Cardiac muscle cell (in vitro differentiated cells and primary cell): ENCODE measurements around the gene FAM187B. TPM values are rescaled to one million over a fixed set of nuclear protein-coding genes. Genes with fewer than 3 reads are reported as not detected.

Experiments
- DNase-seq, 2 donors: peaks; one replicate each; pipeline versions ENCODE4 v3.0.0 to v3.0.0-alpha.2; 2010 to 2017; ENCODE audit warnings: low read depth in 1 of 2, low spot score in 1 of 2
- H3K27ac ChIP-seq: fragments of 200-600 bp; sonication (generic); 2 replicates; pipeline ENCODE4 v1.5.1; 2016
- H3K27me3 ChIP-seq: fragments of 200-600 bp; sonication (generic); 2 replicates; pipeline ENCODE4 v1.6.0; 2016; ENCODE audit warnings: control low read depth
- H3K36me3 ChIP-seq: fragments of 200-600 bp; sonication (generic); 2 replicates; pipeline ENCODE4 v1.5.1; 2016; ENCODE audit warnings: control low read depth
- H3K4me1 ChIP-seq: fragments of 200-600 bp; sonication (generic); 2 replicates; pipeline ENCODE4 v1.8.1; 2017; ENCODE audit warnings: low read depth, mild to moderate bottlenecking, mixed run types
- H3K4me3 ChIP-seq: fragments of 200-600 bp; sonication (generic); 2 replicates; pipeline ENCODE4 v1.5.1; 2016; ENCODE audit warnings: mild to moderate bottlenecking
- H3K9me3 ChIP-seq: fragments of 200-600 bp; sonication (generic); 2 replicates; pipeline ENCODE4 v1.5.1; 2017; ENCODE audit warnings: low read depth, mild to moderate bottlenecking, control low read depth
- polyA plus RNA-seq: library from polyadenylated mRNA; unstranded; fragments of >200 nt; fragmentation: Nextera tagmentation; extraction: Ambion mirVana; gene quantifications from 2 replicates; pipeline ENCODE4 v1.2.1, GENCODE V29; 2016
- total RNA-seq: library from RNA; depleted of rRNA; stranded (reverse); fragments of >200 nt; gene quantifications from 2 replicates; pipeline ENCODE4 v1.2.3, GENCODE V29; 2016
- TF ChIP-seq, protein P1 (sequence below): IDR thresholded peaks from 2 replicates; pipeline ENCODE4 v1.5.1; 2012; ENCODE audit warnings: low read depth, mild to moderate bottlenecking, low read length

The FAM187B gene
- total RNA-seq: not detected in 2 replicates
- polyA plus RNA-seq: not detected in 2 replicates

DNA sequence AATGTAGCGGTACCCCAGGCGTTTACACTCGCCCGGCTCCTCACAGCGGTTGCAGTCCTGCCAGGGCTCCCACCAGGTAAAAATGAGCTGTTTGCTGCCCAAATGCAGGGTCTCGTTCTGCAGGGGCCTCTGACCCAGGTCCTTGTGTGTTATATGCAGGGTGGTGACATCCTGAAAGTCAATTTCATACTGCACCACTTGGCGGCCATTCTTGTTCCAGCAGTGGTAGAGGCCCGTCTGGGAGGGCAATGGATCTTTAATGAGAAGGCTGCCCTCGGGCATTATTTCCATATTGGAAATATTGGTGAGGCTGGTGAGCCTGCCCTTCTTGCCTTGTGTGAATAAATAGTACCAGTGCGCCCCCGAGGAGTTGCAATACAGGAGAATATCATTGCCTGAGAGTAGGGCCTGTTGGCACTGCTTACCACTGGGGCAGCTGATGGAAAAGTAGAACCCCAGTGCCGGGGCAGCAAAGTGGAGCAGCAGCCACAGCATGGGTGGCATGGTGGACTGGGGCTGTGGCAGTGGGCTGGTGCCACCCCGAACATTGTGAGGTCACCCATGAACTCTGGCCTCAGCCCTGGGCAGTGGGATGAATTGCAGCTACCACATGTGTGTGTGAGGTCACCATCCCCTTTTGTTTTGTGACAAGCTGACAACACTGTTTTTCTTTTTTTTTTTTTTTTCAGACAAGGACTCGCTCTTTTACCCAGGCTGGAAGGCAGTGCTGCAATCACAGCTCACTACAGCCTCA, at the start of gene FAM187B:
Gene FAM187B (minus strand): TSS at position 563 of the 754 bp plus-strand sequence. CDS start 59 bp downstream, at position 504.
- no peak within 1 kb of the TSS for H3K4me3 ChIP-seq
- no peaks in the 10 kb centered on the region for H3K9me3 ChIP-seq
- no peaks in the 10 kb centered on the region for H3K4me1 ChIP-seq
- no peaks in the 10 kb centered on the region for H3K27me3 ChIP-seq
- DNase-seq: no peak
- TF ChIP-seq, protein P1, sequence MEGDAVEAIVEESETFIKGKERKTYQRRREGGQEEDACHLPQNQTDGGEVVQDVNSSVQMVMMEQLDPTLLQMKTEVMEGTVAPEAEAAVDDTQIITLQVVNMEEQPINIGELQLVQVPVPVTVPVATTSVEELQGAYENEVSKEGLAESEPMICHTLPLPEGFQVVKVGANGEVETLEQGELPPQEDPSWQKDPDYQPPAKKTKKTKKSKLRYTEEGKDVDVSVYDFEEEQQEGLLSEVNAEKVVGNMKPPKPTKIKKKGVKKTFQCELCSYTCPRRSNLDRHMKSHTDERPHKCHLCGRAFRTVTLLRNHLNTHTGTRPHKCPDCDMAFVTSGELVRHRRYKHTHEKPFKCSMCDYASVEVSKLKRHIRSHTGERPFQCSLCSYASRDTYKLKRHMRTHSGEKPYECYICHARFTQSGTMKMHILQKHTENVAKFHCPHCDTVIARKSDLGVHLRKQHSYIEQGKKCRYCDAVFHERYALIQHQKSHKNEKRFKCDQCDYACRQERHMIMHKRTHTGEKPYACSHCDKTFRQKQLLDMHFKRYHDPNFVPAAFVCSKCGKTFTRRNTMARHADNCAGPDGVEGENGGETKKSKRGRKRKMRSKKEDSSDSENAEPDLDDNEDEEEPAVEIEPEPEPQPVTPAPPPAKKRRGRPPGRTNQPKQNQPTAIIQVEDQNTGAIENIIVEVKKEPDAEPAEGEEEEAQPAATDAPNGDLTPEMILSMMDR: no peak
- no peak within 1 kb of the TSS for H3K27ac ChIP-seq
- no peaks in the 10 kb centered on the region for H3K36me3 ChIP-seq

DNA sequence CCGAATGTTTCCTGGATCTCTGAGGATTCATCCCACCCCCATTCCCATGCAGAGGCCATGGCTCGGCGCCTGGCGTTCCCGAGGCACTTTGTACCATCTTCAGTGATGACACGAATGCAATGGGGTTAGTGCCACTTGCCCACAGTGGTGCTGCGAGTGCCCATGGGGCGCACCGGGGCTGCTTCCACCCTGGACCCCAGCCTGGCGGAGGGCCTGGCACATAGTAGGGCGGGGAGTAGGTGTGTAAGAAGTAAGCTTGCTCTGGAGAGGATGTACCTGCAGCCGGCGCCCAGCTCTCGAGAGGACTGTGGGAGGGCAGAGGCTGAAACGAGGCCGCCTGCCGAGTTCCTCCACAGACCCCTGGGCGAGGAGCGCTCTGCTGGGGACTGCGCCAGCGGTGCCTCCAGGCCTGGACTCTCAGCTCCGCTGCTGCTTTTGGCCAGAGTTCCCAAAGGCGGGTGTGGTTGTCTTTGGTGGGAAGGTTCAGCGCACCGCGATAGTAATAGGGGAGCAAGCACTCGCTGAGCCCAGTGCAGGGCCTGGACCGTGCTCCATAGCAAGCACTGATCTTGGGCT, 48.3 kb upstream of the FAM187B start:
- Histone ChIP-seq H3K36me3 (peaks cover 24% of the 10 kb centered on the region), H3K9me3 (no peaks in the 10 kb centered on the region), H3K27me3 (no peaks in the 10 kb centered on the region), H3K27ac (no peak overlapping the region), H3K4me3 (no peak overlapping the region), H3K4me1 (peaks cover 4% of the 10 kb centered on the region)
- no peak for DNase-seq
- TF ChIP-seq, protein P1: no peak

DNA sequence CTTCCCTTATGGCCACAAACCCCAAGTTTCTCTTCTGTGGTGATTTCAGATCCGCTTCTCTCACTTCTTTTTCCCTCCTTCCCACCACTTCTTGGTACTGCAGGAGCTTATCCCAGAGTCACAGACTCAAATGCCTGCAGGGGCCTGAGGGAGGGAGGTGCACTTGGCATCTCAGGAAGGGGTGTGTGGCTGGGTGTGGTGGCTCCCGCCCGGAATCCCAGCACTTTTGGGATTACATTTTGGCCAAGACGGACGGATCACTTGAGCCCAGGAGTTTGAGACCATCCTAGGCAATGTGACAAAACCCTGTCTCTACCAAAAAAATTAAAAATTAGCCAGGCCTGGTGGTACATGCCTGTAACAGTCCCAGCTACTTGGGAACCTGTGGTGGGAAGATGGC, 45.8 kb upstream of the FAM187B start:
- DNase-seq: no peak
- no peak overlapping the region for H3K4me3 ChIP-seq
- H3K27me3 ChIP-seq: no peaks in the 10 kb centered on the region
- peaks cover 40% of the 10 kb centered on the region for H3K36me3 ChIP-seq
- no peaks in the 10 kb centered on the region for H3K4me1 ChIP-seq
- H3K27ac ChIP-seq: no peak overlapping the region
- TF ChIP-seq, protein P1: no peak
- no peaks in the 10 kb centered on the region for H3K9me3 ChIP-seq

DNA sequence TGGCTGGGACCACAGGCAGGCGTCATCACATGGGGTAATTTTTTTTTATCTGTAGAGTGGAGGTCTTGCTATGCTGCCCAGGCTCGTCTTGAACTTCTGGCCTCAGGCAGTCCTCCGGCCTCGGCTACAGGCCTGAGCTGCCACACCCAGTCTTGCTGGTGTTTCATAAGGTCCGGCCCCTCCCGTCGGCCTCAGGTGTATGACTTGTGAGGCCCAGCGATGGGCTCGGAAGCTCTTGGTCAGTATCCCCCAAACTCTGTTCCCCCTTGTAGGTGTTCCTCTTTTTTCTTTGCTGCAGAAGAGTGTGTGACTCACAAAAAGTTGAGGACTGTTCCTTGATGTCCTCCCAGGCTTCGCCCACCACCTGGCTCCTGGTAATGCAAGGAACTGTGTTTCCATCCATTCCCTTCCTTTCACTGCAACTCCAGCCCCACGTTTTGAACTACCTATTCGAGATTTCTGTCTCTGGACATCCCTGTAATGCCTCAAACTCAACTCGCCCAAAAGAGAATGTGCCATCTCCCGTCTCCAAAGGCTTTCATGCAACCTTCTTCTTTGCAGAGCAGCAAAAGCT, 45.2 kb upstream of the FAM187B start:
- Histone ChIP-seq H3K9me3 (no peaks in the 10 kb centered on the region), H3K27me3 (no peaks in the 10 kb centered on the region), H3K27ac (no peak overlapping the region), H3K4me1 (no peaks in the 10 kb centered on the region), H3K4me3 (no peak overlapping the region), H3K36me3 (peaks cover 35% of the 10 kb centered on the region)
- no peak for DNase-seq
- TF ChIP-seq, protein P1: no peak

DNA sequence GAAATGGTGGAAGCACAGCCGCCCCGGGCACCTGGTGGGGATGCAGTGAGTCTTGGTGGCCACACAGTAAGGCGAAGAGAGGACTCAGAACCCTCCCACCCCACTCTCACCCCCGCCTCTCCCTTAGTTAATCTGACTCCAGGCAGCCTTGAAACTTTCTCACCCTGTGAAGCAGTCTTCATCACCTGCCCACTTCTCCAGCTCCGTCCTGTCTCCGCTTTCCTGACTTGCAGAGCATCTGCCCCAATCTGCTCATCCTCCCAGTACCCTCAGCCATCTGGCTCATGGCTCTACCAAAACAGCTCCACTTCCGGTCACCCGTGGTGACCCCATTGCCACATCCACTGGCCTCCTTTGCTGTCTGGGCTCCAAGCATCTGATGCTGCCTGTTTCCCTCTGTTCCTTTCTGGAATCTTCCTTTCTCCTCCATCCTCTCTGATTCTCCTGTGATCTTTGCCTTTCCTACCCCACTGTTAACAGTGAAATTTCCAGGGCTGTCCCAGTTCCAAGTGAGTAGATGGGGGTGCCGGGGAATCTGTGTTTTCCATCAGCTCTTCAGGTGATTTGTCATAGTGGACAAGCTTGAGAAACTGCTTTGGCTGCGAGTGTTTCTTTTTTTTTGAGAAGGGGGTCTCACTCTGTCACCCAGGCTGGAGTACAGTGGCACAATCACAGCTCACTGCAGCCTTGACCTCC, 44.6 kb upstream of the FAM187B start:
- TF ChIP-seq, protein P1: no peak
- no peak for DNase-seq
- no peaks in the 10 kb centered on the region for H3K9me3 ChIP-seq
- no peak overlapping the region for H3K4me3 ChIP-seq
- no peaks in the 10 kb centered on the region for H3K27me3 ChIP-seq
- H3K36me3 ChIP-seq: peaks cover 34% of the 10 kb centered on the region
- H3K27ac ChIP-seq: no peak overlapping the region
- no peaks in the 10 kb centered on the region for H3K4me1 ChIP-seq
